NCI-H2196 treated with DMSO at 0.1 percent for 48 hours (cell line): Measurements from ENCODE around the gene TSPAN18.
"Not testable (repeated sequence)": the region's sequence is repeated elsewhere in the genome, so short reads cannot be mapped to it uniquely, and the experiment has no call there.

Experiments used
- DNase-seq: peaks from one replicate; lab custom pipeline; 2025; ENCODE audit not compliant: unreplicated experiment; lab: John Stamatoyannopoulos, UW

Gene TSPAN18

GRCh38 chr11:44863231-44863630, 136.5 kb downstream of the TSPAN18 start:
- DNase-seq: no peak

GRCh38 chr11:44865866-44866272, 139.1 kb downstream of the TSPAN18 start:
- peak; percentile 64 for DNase-seq

- DNase-seq: no peak
Observed at GRCh38 chr11:44866286-44866685, 139.5 kb downstream of the TSPAN18 start.

- no peak for DNase-seq
Observed at GRCh38 chr11:44868021-44868420, 141.3 kb downstream of the TSPAN18 start.

GRCh38 chr11:44868455-44869421, 142.0 kb downstream of the TSPAN18 start:
- DNase-seq: no peak

- DNase-seq: no peak
Observed at GRCh38 chr11:44870181-44870580, 143.4 kb downstream of the TSPAN18 start.

- no peak for DNase-seq
Observed at GRCh38 chr11:44870615-44871176, 143.9 kb downstream of the TSPAN18 start.

GRCh38 chr11:44871682-44872081, 144.9 kb downstream of the TSPAN18 start:
- not testable (repeated sequence) for DNase-seq

- DNase-seq: no peak
Observed at GRCh38 chr11:44872556-44872955, 145.8 kb downstream of the TSPAN18 start.

- DNase-seq: no peak
Observed at GRCh38 chr11:44873537-44873936, 146.8 kb downstream of the TSPAN18 start.

GRCh38 chr11:44874284-44874683, 147.5 kb downstream of the TSPAN18 start:
- no peak for DNase-seq

- no peak for DNase-seq
Observed at GRCh38 chr11:44875037-44875436, 148.3 kb downstream of the TSPAN18 start.

GRCh38 chr11:44876194-44876723, 149.5 kb downstream of the TSPAN18 start:
- no peak for DNase-seq

- no peak for DNase-seq
Observed at GRCh38 chr11:44876906-44877305, 150.1 kb downstream of the TSPAN18 start.

- no peak for DNase-seq
Observed at GRCh38 chr11:44877571-44878497, 151.1 kb downstream of the TSPAN18 start.

GRCh38 chr11:44878711-44879110, 151.9 kb downstream of the TSPAN18 start:
- no peak for DNase-seq

- DNase-seq: no peak
Observed at GRCh38 chr11:44879432-44879831, 152.7 kb downstream of the TSPAN18 start.

- no peak for DNase-seq
Observed at GRCh38 chr11:44880511-44880910, 153.7 kb downstream of the TSPAN18 start.

GRCh38 chr11:44880953-44881352, 154.2 kb downstream of the TSPAN18 start:
- DNase-seq: no peak

GRCh38 chr11:44883277-44883676, 156.5 kb downstream of the TSPAN18 start:
- no peak for DNase-seq

GRCh38 chr11:44884056-44884455, 157.3 kb downstream of the TSPAN18 start:
- no peak for DNase-seq
